ENCODE data around the gene CHAC2. TPM values are rescaled to one million over a fixed set of nuclear protein-coding genes. Genes with fewer than 3 reads are reported as not detected.

Gene CHAC2
- total and polyA plus RNA-seq, 2 experiments from 2014 or later: 17.9 to 25.8 TPM

DNA sequence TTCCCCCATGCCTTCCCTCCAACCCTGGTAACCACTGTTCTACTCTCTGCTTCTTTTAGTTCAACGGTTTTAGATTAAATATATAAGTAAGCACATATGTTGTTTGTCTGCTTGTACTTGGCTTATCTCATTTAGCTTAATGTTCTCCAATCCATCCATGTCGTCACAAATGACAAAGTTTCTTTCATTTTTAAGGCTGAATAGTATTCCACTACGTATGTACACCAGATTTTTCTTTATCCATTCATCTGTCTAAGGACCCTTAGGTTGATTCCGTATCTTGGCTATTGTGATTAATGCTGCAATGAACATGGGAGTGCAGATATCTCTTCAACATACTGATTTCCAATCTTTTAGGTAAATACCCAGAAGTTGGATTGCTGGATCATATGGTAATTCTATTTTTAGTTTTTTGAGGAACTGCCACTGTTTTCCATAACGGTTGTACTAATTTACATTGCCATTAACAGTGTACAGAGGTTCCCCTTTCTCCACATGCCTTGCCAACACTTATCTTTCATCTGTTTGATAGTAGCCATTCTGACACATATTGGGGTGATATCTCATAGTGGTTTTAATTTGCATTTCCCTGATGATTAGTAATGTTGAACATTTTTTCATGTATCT lies 11.0 kb downstream of the CHAC2 start:
- Histone ChIP-seq H3K36me3 (ENCODE audit: insufficient read depth) (peaks cover 11% of the 10 kb centered on the region; the same call in 1 of the 2 replicates), H3K4me2 (no peak overlapping the region), H3F3A (replicated peaks; ENCODE audit: low read depth) (no peaks in the 10 kb centered on the region), H3K27me3 (ENCODE audit: insufficient read depth) (no peaks in the 10 kb centered on the region), H3K4me3 (no peak overlapping the region), H2AFZ (no peak overlapping the region), H3K9me2 (ENCODE audit: insufficient read depth) (no peaks in the 10 kb centered on the region), H3K27ac (ENCODE audit: low read depth) (no peak overlapping the region), H4K20me1 (replicated peaks; ENCODE audit: insufficient read depth) (peaks cover 29% of the 10 kb centered on the region; the same call in 1 of the 2 replicates), H3K79me2 (replicated peaks; ENCODE audit: insufficient read depth) (peaks cover 100% of the 10 kb centered on the region), H3K4me1 (ENCODE audit: insufficient read depth) (peaks cover 15% of the 10 kb centered on the region)
- Mint-ChIP-seq H3K36me3 (ENCODE audit: low read depth) (peaks cover 44% of the 10 kb centered on the region), H3K4me3 (no peak overlapping the region), H3K27me3 (ENCODE audit: insufficient read depth, low read depth, poor library complexity) (peaks cover 7% of the 10 kb centered on the region), H3K4me1 (peaks cover 16% of the 10 kb centered on the region), H3K9me3 (no peaks in the 10 kb centered on the region; the same call in 2 of the 3 replicates), H3K27ac (no peak overlapping the region)
- no peak for DNase-seq (ENCODE audit: low spot score)
- TF ChIP-seq, protein P1, sequence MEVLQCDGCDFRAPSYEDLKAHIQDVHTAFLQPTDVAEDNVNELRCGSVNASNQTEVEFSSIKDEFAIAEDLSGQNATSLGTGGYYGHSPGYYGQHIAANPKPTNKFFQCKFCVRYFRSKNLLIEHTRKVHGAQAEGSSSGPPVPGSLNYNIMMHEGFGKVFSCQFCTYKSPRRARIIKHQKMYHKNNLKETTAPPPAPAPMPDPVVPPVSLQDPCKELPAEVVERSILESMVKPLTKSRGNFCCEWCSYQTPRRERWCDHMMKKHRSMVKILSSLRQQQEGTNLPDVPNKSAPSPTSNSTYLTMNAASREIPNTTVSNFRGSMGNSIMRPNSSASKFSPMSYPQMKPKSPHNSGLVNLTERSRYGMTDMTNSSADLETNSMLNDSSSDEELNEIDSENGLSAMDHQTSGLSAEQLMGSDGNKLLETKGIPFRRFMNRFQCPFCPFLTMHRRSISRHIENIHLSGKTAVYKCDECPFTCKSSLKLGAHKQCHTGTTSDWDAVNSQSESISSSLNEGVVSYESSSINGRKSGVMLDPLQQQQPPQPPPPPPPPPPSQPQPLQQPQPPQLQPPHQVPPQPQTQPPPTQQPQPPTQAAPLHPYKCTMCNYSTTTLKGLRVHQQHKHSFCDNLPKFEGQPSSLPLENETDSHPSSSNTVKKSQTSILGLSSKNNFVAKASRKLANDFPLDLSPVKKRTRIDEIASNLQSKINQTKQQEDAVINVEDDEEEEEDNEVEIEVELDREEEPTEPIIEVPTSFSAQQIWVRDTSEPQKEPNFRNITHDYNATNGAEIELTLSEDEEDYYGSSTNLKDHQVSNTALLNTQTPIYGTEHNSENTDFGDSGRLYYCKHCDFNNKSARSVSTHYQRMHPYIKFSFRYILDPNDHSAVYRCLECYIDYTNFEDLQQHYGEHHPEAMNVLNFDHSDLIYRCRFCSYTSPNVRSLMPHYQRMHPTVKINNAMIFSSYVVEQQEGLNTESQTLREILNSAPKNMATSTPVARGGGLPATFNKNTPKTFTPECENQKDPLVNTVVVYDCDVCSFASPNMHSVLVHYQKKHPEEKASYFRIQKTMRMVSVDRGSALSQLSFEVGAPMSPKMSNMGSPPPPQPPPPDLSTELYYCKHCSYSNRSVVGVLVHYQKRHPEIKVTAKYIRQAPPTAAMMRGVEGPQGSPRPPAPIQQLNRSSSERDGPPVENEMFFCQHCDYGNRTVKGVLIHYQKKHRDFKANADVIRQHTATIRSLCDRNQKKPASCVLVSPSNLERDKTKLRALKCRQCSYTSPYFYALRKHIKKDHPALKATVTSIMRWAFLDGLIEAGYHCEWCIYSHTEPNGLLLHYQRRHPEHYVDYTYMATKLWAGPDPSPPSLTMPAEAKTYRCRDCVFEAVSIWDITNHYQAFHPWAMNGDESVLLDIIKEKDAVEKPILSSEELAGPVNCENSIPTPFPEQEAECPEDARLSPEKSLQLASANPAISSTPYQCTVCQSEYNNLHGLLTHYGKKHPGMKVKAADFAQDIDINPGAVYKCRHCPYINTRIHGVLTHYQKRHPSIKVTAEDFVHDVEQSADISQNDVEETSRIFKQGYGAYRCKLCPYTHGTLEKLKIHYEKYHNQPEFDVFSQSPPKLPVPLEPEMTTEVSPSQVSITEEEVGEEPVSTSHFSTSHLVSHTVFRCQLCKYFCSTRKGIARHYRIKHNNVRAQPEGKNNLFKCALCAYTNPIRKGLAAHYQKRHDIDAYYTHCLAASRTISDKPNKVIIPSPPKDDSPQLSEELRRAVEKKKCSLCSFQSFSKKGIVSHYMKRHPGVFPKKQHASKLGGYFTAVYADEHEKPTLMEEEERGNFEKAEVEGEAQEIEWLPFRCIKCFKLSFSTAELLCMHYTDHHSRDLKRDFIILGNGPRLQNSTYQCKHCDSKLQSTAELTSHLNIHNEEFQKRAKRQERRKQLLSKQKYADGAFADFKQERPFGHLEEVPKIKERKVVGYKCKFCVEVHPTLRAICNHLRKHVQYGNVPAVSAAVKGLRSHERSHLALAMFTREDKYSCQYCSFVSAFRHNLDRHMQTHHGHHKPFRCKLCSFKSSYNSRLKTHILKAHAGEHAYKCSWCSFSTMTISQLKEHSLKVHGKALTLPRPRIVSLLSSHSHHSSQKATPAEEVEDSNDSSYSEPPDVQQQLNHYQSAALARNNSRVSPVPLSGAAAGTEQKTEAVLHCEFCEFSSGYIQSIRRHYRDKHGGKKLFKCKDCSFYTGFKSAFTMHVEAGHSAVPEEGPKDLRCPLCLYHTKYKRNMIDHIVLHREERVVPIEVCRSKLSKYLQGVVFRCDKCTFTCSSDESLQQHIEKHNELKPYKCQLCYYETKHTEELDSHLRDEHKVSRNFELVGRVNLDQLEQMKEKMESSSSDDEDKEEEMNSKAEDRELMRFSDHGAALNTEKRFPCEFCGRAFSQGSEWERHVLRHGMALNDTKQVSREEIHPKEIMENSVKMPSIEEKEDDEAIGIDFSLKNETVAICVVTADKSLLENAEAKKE (CRISPR knock-in tag; IDR thresholded peaks at IDR 0.05): no peak
- TF ChIP-seq NANOG (IDR thresholded peaks at IDR 0.05; ENCODE audit: borderline replicate concordance) (no peak), EZH2phosphoT487 (IDR thresholded peaks at IDR 0.05; ENCODE audit: unreplicated experiment) (no peak), ZNF331 (CRISPR knock-in tag; IDR thresholded peaks at IDR 0.05; ENCODE audit: low read depth) (no peak), JUNB (IDR thresholded peaks at IDR 0.05; ENCODE audit: unreplicated experiment) (no peak), CREB1 (CRISPR knock-in tag; IDR thresholded peaks at IDR 0.05; ENCODE audit: low read depth) (no peak)
- TF ChIP-seq, protein P2, sequence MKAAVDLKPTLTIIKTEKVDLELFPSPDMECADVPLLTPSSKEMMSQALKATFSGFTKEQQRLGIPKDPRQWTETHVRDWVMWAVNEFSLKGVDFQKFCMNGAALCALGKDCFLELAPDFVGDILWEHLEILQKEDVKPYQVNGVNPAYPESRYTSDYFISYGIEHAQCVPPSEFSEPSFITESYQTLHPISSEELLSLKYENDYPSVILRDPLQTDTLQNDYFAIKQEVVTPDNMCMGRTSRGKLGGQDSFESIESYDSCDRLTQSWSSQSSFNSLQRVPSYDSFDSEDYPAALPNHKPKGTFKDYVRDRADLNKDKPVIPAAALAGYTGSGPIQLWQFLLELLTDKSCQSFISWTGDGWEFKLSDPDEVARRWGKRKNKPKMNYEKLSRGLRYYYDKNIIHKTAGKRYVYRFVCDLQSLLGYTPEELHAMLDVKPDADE (IDR thresholded peaks at IDR 0.05): no peak
- TF ChIP-seq, protein P3, sequence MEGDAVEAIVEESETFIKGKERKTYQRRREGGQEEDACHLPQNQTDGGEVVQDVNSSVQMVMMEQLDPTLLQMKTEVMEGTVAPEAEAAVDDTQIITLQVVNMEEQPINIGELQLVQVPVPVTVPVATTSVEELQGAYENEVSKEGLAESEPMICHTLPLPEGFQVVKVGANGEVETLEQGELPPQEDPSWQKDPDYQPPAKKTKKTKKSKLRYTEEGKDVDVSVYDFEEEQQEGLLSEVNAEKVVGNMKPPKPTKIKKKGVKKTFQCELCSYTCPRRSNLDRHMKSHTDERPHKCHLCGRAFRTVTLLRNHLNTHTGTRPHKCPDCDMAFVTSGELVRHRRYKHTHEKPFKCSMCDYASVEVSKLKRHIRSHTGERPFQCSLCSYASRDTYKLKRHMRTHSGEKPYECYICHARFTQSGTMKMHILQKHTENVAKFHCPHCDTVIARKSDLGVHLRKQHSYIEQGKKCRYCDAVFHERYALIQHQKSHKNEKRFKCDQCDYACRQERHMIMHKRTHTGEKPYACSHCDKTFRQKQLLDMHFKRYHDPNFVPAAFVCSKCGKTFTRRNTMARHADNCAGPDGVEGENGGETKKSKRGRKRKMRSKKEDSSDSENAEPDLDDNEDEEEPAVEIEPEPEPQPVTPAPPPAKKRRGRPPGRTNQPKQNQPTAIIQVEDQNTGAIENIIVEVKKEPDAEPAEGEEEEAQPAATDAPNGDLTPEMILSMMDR (conservative IDR thresholded peaks at IDR 0.05; ENCODE audit: low read depth in 2 of 2): no peak
- no peak for ATAC-seq
